Smooth muscle cell (in vitro differentiated cells): ENCODE data around the gene KIF5A. TPM values are rescaled to one million over a fixed set of nuclear protein-coding genes. Genes with fewer than 3 reads are reported as not detected.
"Not testable (repeated sequence)": the region's sequence is repeated elsewhere in the genome, so short reads cannot be mapped to it uniquely, and the experiment has no call there.

Experiments
- DNase-seq: peaks from one replicate; lab custom pipeline; 2025; ENCODE audit not compliant: unreplicated experiment; lab: John Stamatoyannopoulos, UW
- H2AFZ ChIP-seq: fragments of 200-600 bp; sonication (generic); 2 replicates; pipeline ENCODE4 v1.6.0; 2016; ENCODE audit warnings: antibody characterized with exemption, low read depth, mild to moderate bottlenecking
- H3F3A ChIP-seq: fragments of 200-600 bp; sonication (generic); 2 replicates; pipeline ENCODE4 v1.6.0; 2017; ENCODE audit warnings: antibody characterized with exemption, low read depth
- H3K27ac ChIP-seq: fragments of 200-600 bp; sonication (generic); 2 replicates; pipeline ENCODE4 v1.5.1; 2016; ENCODE audit warnings: low read depth, mild to moderate bottlenecking
- H3K27me3 ChIP-seq: fragments of 200-600 bp; sonication (generic); 2 replicates; pipeline ENCODE4 v1.6.1; 2016; ENCODE audit warnings: low read depth, mild to moderate bottlenecking
- H3K36me3 ChIP-seq: fragments of 200-600 bp; sonication (generic); 2 replicates; pipeline ENCODE4 v1.5.1; 2016; ENCODE audit warnings: low read depth
- H3K4me1 ChIP-seq: fragments of 200-600 bp; sonication (generic); 2 replicates; pipeline ENCODE4 v1.5.1; 2016; ENCODE audit warnings: low read depth
- H3K4me2 ChIP-seq: fragments of 200-600 bp; sonication (generic); 2 replicates; pipeline ENCODE4 v1.6.0; 2016; ENCODE audit warnings: mild to moderate bottlenecking
- H3K4me3 ChIP-seq: fragments of 200-600 bp; sonication (generic); 2 replicates; pipeline ENCODE4 v1.5.1; 2016; ENCODE audit warnings: mild to moderate bottlenecking
- H3K79me2 ChIP-seq: fragments of 200-600 bp; sonication (generic); 2 replicates; pipeline ENCODE4 v1.6.0; 2016; ENCODE audit warnings: low read depth, mild to moderate bottlenecking
- H3K9ac ChIP-seq: fragments of 200-600 bp; sonication (generic); 2 replicates; pipeline ENCODE4 v1.6.0; 2016; ENCODE audit warnings: low read depth
- H3K9me3 ChIP-seq: fragments of 200-600 bp; sonication (generic); replicated peaks from 2 replicates; pipeline ENCODE4 v1.5.1; 2016; ENCODE audit warnings: low read depth
- H4K20me1 ChIP-seq: fragments of 200-600 bp; sonication (generic); 2 replicates; pipeline ENCODE4 v1.6.0; 2016; ENCODE audit warnings: low read depth
- CTCF ChIP-seq: fragments of 200-600 bp; sonication (generic); IDR thresholded peaks from 2 replicates; pipeline ENCODE4 v1.5.1; 2017; ENCODE audit warnings: borderline replicate concordance, mild to moderate bottlenecking, antibody characterized with exemption; ENCODE audit not compliant: insufficient read depth, poor library complexity, severe bottlenecking
- WGBS: methylation state at CpG from one replicate; pipeline ENCODE4 v1.1.7; 2016; ENCODE audit warnings: low lambda C conversion rate; 5-methylcytosine and 5-hydroxymethylcytosine counted together
- polyA plus RNA-seq: library from polyadenylated mRNA; unstranded; fragments of >200 nt; fragmentation: Nextera tagmentation; extraction: Ambion mirVana; gene quantifications from 2 replicates; pipeline ENCODE4 v1.2.1, GENCODE V29; 2016
- total RNA-seq: library from RNA; depleted of rRNA; stranded (reverse); fragments of >200 nt; gene quantifications from 2 replicates; pipeline ENCODE4 v1.2.3, GENCODE V29; 2014

Gene KIF5A
- total and polyA plus RNA-seq, 2 experiments from 2014 or later, result 0.34 to 2.8 TPM

- peaks cover 34% of the 10 kb centered on the region for H4K20me1 ChIP-seq
- no peak overlapping the region for H3K27ac ChIP-seq
- H3K4me1 ChIP-seq, result peaks cover 11% of the 10 kb centered on the region
- H3F3A ChIP-seq, result peaks cover 4% of the 10 kb centered on the region
- WGBS, result 87% methylated on average over 4 of the region's 4 CpGs
- no peak for DNase-seq
- H3K9me3 ChIP-seq, result no peaks in the 10 kb centered on the region
- H3K4me3 ChIP-seq, result no peak overlapping the region
- H3K4me2 ChIP-seq, result no peak overlapping the region
- no peak overlapping the region for H3K9ac ChIP-seq
- H3K79me2 ChIP-seq, result peaks cover 20% of the 10 kb centered on the region
- H3K27me3 ChIP-seq, result no peaks in the 10 kb centered on the region
- H3K36me3 ChIP-seq, result no peaks in the 10 kb centered on the region
- no peak overlapping the region for H2AFZ ChIP-seq
- TF ChIP-seq CTCF, result no peak
Observed at GRCh38 chr12:57558864-57559263, 9.0 kb downstream of the KIF5A start.

- Histone ChIP-seq H3K4me1 (peaks cover 6% of the 10 kb centered on the region), H3K4me2 (no peak overlapping the region), H3K9ac (no peak overlapping the region), H3K27ac (no peak overlapping the region), H2AFZ (no peak overlapping the region), H4K20me1 (peaks cover 34% of the 10 kb centered on the region), H3K27me3 (no peaks in the 10 kb centered on the region), H3F3A (no peaks in the 10 kb centered on the region), H3K4me3 (no peak overlapping the region), H3K36me3 (no peaks in the 10 kb centered on the region), H3K9me3 (no peaks in the 10 kb centered on the region), H3K79me2 (peaks cover 10% of the 10 kb centered on the region)
- no peak for TF ChIP-seq CTCF
- 85% methylated on average over 2 of the region's 2 CpGs for WGBS
- DNase-seq, result no peak
Observed at GRCh38 chr12:57560516-57560915, 10.7 kb downstream of the KIF5A start.

GRCh38 chr12:57561117-57561516 lies 11.3 kb downstream of the KIF5A start:
- 10% methylated on average over 1 of the region's 1 CpG for WGBS
- not testable (repeated sequence) for H3F3A ChIP-seq, H3K9ac ChIP-seq, H3K9me3 ChIP-seq, DNase-seq, H3K36me3 ChIP-seq, H3K4me3 ChIP-seq, H3K4me1 ChIP-seq, H3K4me2 ChIP-seq, H3K79me2 ChIP-seq, H3K27me3 ChIP-seq, H3K27ac ChIP-seq, H2AFZ ChIP-seq
- peaks cover 34% of the 10 kb centered on the region for H4K20me1 ChIP-seq

GRCh38 chr12:57563358-57563757 lies 13.5 kb downstream of the KIF5A start:
- TF ChIP-seq CTCF, result no peak
- Histone ChIP-seq H3K9ac (no peak overlapping the region), H3K79me2 (no peaks in the 10 kb centered on the region), H3K36me3 (no peaks in the 10 kb centered on the region), H4K20me1 (peaks cover 31% of the 10 kb centered on the region), H3K4me2 (no peak overlapping the region), H3K27me3 (no peaks in the 10 kb centered on the region), H3F3A (no peaks in the 10 kb centered on the region), H3K27ac (no peak overlapping the region), H3K9me3 (no peaks in the 10 kb centered on the region), H3K4me1 (peaks cover 6% of the 10 kb centered on the region), H2AFZ (no peak overlapping the region), H3K4me3 (no peak overlapping the region)
- DNase-seq, result no peak
- 67% methylated on average over 4 of the region's 4 CpGs for WGBS
